Prostate gland (tissue), 2 donors: Measurements from ENCODE around the gene NDST1.

Experiments used
- POLR2A ChIP-seq: fragments of 450-650 bp; IDR thresholded peaks from one replicate; pipeline ENCODE4 v1.6.1; 2016; ENCODE audit warnings: antibody characterized with exemption, mild to moderate bottlenecking
- TF ChIP-seq, protein P1 (sequence below), 4 experiments: fragments of 200-600 bp in 2 of 4; fragments of 450-650 bp in 2 of 4; sonication (generic) in 2 of 4; IDR thresholded peaks; 1 replicate in 3 of 4; 2 replicates in 1 of 4; pipeline ENCODE4 v1.5.1; 2016 to 2019; ENCODE audit warnings: antibody characterized with exemption in 4 of 4, mild to moderate bottlenecking in 2 of 4, moderate library complexity in 2 of 4

DNA sequence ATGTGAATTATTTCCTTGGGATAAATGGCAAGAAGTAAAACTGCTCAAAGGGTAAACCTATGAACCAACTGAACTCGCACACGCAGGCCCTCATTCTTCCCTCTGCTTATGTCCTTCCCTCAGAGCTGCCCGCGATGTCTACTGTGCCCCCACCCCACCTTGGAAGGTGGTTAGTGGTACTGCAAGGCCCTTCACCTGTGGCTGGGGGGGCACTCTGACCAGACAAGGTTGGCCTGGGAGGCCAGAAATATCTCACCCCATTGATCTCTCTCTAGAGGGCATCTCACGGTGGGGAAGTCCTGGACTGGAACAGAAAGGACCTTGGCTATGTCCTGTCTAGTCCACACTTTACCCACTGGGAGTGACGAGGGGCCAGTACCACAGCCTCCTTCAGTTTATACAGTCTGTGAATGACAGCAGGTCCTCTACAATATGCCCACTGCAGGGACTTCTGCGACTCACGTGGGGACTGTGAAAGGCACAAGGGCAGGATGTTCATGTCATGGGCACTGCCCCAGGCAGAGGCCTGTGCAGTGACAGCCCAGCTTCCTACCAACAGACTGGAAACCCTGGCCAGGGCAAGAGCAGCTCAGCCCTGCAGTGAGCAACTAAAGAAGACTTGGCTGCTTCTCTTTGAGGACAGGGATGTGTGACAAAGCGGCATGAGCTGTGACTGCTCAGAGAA, 75.8 kb downstream of the NDST1 start:
- TF ChIP-seq POLR2A = no peak
- TF ChIP-seq, protein P1, sequence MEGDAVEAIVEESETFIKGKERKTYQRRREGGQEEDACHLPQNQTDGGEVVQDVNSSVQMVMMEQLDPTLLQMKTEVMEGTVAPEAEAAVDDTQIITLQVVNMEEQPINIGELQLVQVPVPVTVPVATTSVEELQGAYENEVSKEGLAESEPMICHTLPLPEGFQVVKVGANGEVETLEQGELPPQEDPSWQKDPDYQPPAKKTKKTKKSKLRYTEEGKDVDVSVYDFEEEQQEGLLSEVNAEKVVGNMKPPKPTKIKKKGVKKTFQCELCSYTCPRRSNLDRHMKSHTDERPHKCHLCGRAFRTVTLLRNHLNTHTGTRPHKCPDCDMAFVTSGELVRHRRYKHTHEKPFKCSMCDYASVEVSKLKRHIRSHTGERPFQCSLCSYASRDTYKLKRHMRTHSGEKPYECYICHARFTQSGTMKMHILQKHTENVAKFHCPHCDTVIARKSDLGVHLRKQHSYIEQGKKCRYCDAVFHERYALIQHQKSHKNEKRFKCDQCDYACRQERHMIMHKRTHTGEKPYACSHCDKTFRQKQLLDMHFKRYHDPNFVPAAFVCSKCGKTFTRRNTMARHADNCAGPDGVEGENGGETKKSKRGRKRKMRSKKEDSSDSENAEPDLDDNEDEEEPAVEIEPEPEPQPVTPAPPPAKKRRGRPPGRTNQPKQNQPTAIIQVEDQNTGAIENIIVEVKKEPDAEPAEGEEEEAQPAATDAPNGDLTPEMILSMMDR (IDR thresholded peaks at IDR 0.05) = no peak
